NCI-H524 (cell line): ENCODE data around the gene SCN2A.

Source experiments
- DNase-seq, 2 experiments: peaks; one replicate each; lab custom pipeline; 2025; lab: John Stamatoyannopoulos, UW

SCN2A gene

DNA sequence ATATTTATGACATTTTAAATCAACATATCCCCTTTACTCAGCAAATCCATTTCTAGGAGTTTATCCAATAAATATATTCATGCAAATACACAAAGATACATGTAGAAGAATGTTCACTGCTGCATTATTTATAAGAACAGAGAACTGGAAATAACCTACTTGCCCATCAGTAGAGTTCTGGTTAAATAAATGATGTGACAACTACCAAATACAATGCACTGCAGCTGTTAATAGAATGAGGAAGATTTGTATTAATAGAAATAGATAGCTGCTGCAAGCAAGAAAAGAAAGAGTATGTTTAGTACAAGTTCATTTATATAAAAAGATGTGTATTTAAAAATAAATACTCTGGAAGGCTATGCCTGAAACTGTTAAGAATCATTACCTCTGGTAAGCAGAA, 181.0 kb downstream of the SCN2A start:
- no peak for DNase-seq

DNA sequence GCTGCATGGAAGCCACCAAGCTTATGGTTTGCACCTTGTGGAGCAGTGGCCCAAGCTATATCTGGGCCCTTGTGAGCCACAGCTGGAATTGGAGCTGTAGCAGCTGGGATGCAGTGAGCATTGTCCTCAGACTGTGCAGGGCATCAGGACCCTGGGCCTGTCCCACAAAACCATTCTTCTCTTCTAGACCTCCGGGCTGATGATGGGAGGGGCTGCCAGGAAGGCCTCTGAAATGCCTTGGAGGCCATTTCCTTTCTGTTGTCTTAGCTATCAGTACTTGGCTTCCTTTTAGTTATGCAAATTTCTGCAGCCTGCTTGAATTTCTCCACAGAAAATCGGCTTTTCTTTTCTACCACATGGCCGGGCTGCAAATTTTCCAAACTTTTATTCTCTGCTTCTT, 183.9 kb downstream of the SCN2A start:
- DNase-seq, result no peak

DNA sequence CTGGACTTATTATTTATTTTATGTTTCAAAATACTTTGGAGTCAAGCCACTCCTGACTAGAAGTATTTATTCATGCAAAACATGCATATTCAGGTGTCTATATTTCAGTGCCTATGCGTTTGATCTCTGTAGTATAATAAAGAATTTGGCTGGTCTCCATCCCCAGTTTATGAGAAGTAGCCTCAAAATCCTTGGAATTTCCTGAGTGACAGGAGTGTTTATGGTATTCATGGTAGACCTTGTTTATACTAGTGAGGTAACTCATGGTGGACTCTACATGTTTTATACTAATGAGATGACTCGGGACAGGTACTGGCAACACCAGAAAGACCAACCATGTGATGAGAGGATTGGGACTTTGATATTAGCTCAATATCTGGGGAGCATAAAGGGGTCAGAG, 186.3 kb downstream of the SCN2A start:
- no peak for DNase-seq

DNA sequence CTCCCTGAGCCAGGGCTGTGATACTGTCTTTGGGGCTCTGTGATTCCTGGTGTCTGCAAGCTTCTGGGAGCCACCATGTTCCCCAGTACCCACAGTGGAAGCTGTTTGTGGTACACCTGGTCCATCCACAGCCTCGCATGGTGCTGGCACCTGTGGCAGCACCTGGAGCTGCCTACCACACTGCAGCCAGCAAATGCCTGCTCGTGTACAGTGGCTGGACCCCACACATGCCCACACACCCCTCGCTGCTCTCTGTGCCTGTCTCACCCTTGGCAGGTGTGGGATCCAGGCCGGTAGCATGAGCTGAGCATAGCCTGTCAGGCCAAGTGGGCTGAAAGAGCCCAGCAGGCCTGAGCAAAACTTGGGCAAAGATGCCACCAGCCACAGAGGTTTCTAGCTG, 188.5 kb downstream of the SCN2A start:
- DNase-seq, result no peak

DNA sequence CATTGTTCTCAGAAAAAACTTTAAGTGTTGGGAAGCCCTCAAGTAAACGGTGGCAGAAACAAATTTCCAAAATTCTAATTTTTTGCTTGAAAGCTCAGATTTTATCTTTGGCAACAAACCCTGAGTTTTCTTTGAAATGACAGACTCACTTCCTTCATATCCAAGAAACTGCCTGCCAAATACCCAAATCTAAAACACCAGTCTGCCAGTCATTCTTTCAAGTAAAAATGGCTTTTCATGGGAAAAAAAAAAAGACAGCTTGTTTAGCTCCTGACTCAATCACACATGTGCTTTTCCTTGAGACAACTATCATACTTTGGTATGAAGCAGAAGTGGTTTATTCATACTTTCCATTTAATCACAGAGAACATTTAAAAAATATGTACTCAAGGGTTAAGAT, 189.7 kb downstream of the SCN2A start:
- DNase-seq, result no peak

DNA sequence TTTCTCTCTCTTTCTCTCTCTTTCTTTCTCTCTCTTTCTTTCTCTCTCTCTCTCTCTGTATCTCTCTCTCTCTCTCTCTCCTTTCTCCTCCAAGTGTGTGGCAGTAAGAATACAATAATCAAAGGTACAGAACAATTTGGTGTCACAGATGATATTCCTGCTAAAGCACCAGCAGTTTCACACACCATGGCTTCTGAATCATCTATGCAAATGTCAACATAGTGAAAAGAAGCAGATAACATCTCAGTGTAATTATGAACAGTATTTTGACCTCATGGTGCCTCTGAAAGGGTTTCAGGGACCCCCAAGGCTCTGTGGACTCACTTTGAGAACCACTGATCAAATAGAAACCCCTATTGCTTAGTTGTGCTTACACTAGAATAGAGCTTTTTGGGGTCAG, 191.8 kb downstream of the SCN2A start:
- DNase-seq, result no peak

DNA sequence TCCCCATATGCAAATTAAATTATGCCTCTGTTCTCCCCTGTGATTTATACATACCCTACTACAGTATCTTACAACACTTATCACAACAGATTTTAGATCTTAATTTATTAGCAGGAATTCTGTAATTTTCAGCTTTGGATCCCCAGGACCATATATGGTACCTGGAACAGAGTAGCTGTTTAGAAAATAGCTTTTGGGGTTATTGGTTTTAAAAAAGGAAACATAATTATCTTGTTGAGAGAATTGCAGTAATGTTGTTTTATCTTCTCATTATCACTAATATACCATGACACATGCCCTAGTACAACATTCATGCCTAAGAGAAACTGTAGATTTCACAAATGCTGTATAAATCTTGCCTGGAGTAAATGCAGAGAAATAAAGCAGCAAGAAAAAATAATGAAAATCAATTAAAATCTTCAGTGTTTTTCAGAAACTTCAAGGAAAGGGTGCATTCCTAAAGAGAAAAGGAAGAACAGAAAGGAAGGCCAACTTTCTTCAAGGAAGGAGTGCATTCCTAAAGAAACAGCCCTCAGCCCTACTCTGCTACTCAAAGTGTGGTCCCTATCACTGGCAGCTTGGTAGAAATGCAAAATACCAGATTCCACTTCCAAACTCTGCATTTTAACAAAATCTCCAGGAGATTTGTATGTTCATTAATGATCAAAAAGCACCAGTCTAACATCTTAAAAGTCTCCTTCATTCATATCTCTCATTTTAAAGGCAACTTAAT, 193.2 kb downstream of the SCN2A start:
- DNase-seq, result no peak

DNA sequence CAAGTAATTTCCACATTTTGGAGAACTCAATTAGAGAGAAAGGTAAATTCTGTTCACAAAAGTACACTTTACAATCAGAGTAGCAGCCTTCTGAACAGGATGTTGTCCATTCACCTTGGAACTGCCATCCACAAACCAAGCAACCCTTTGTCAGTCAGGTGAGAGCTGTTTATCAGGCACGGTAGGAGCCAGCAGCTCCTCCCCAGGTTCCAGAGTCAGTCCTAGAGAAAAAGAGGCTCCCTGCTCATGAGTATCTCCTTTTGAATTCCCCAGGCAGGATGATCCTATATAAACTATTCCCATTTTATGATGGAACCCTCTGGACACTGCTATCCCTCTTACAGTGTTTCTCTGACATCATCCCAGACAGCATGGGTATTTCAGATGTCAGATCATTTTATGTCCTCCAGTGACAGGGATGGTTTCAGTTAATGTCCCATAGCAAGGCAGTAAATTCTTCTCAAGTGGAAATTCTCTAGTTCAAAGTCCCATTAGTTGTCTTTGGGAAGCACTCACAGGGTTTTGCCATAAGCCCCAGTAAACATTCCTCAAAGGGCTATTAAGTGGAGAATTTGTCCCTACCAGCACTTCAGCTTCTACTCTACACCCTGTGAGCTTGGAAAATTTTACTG, 195.8 kb downstream of the SCN2A start:
- peak in 1 of 2 experiments; percentile 0 for DNase-seq

DNA sequence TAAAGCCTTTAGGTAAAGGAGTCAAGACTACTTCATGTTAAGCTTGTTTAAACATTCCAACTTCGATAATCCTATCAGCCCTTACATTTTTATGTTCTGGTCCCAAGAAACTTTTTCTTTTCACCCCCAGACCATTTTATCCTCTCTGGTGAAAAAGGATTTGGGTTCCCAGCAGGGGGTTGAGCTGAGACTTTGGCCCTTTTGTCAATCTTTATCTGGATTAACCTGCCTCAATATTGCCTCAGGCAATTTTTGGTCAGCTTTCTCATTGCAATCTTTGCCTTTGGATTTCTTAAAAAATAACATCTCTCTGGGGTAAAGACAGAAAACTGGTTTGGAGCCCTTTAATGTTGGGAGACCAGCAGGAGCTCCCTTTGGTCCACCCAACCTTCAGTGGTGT, 196.4 kb downstream of the SCN2A start:
- no peak for DNase-seq

DNA sequence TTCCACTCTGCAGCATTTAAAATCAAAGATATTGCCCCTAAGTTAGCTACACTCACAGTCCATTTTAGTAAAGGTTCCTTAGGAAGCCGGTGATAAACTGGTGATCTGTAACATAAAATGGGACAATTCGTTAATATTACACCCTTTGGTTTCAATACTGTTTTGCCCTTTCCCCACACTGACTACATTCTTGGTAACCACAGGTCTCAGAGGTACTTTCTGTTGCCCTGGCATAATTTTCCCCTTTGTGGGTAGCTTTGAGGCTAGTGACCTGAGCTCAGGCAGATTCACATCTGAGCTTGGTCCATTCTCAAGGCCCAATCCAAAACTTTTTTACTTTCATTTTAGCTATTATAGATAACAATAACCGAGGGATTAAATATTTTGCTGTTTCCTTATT, 197.3 kb downstream of the SCN2A start:
- DNase-seq, result no peak

DNA sequence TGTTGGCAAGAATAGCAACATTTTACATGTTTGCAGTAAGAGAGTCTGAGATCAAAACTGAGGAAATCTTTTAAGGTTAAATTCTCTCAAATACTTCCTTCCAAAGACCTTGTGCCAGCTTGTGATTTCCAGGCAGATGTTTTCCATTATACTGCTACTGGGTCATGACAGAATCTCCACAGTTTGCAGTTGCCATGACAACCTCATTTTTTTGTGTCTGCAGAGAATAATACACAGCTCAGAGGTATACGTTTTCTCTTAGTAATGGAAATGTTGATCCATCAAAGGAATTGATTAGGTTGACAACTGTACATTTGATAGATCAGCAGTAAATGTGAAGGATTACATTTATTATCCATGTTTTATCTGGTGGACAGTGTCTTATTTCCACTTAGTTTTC, 201.2 kb downstream of the SCN2A start:
- DNase-seq, result peak in 1 of 2 experiments; percentile 34
